Measurements from ENCODE around the gene FBXO9. TPM values are rescaled to one million over a fixed set of nuclear protein-coding genes. Genes with fewer than 3 reads are reported as not detected.

The FBXO9 gene
- 33.2 and 44.7 TPM in 2 replicates for total RNA-seq

GRCh38 chr6:53065266-53066076, at the start of gene FBXO9:
Gene FBXO9 (plus strand): TSS chr6:53065404. CDS start chr6:53065790, 386 bp downstream.

GRCh38 chr6:53148684-53149083, 83.5 kb downstream of the FBXO9 start, which contains the start of gene GCM1:
Gene GCM1 (minus strand): TSS chr6:53148841. CDS start chr6:53145632, 3,209 bp downstream.

Other genes with a start within 250 kb of the FBXO9 start
- not detected in 2 replicates for gene GSTA5, start 224.6 kb upstream of the FBXO9 start, total RNA-seq
- gene GSTA3, start 155.7 kb upstream of the FBXO9 start, total RNA-seq = not detected in 2 replicates
- gene GSTA4, start 70.1 kb upstream of the FBXO9 start, total RNA-seq = 5.8 and 13.9 TPM in 2 replicates
- 2.7 and 6.5 TPM in 2 replicates for gene CILK1, start 3.6 kb upstream of the FBXO9 start, total RNA-seq
- gene GCM1, start 83.4 kb downstream of the FBXO9 start, total RNA-seq = under 0.01 TPM in 1 of 2 replicates, not detected in the other

All from nasal cavity respiratory epithelium epithelial cell of viscerocranial mucosa (primary cell).